Activated T-cell treated with anti-CD3 and anti-CD28 coated beads, Interleukin-2, amount 50 U/mL, for 48 hours (primary cell): ENCODE results near the gene BEST1.
A peak's percentile ranks its signal among the peaks of the same experiment; 100 is the strongest.

ENCODE experiments used
- DNase-seq, 2 experiments: peaks; one replicate each; pipeline ENCODE4 v3.0.0-alpha.2; 2020

BEST1 gene

GRCh38 chr11:61950035-61950547 lies at the start of gene BEST1:
TSS of gene BEST1 (plus strand) at chr11:61950351. CDS start at chr11:61951807, 1,456 bp downstream.
- DNase-seq: no peak

GRCh38 chr11:61901397-61901796 lies 48.8 kb upstream of the BEST1 start:
- no peak for DNase-seq

- no peak for DNase-seq
Observed at GRCh38 chr11:61902313-61902712, 47.8 kb upstream of the BEST1 start.

GRCh38 chr11:61903845-61904244 lies 46.3 kb upstream of the BEST1 start:
- no peak for DNase-seq

- peak in 1 of 2 experiments; percentile 41 for DNase-seq
Observed at GRCh38 chr11:61904539-61905048, 45.6 kb upstream of the BEST1 start.

GRCh38 chr11:61905067-61905696 lies 45.0 kb upstream of the BEST1 start:
- DNase-seq: no peak

- DNase-seq: no peak
Observed at GRCh38 chr11:61905801-61906521, 44.2 kb upstream of the BEST1 start.

GRCh38 chr11:61906522-61906909 lies 43.6 kb upstream of the BEST1 start:
- DNase-seq: no peak

- DNase-seq: no peak
Observed at GRCh38 chr11:61907282-61907681, 42.9 kb upstream of the BEST1 start.

- DNase-seq: no peak
Observed at GRCh38 chr11:61907871-61908729, 42.1 kb upstream of the BEST1 start.

GRCh38 chr11:61908730-61909316 lies 41.3 kb upstream of the BEST1 start:
- DNase-seq: no peak

- no peak for DNase-seq
Observed at GRCh38 chr11:61910187-61911127, 39.7 kb upstream of the BEST1 start.

GRCh38 chr11:61911128-61911700 lies 38.9 kb upstream of the BEST1 start:
- DNase-seq: no peak

- no peak for DNase-seq
Observed at GRCh38 chr11:61911701-61912529, 38.2 kb upstream of the BEST1 start.

GRCh38 chr11:61912530-61912898 lies 37.6 kb upstream of the BEST1 start:
- no peak for DNase-seq

GRCh38 chr11:61912991-61913698 lies 37.0 kb upstream of the BEST1 start:
- no peak for DNase-seq

- peak in 1 of 2 experiments; percentile 10 for DNase-seq
Observed at GRCh38 chr11:61913699-61914395, 36.3 kb upstream of the BEST1 start.

- DNase-seq: no peak
Observed at GRCh38 chr11:61914471-61915171, 35.5 kb upstream of the BEST1 start.
